IMR-90 (cell line): ENCODE data around the gene ITGB5. TPM values are rescaled to one million over a fixed set of nuclear protein-coding genes. Genes with fewer than 3 reads are reported as not detected.

Experiments
- ATAC-seq: fragments of 200-7000 bp; cut with Tn5 transposase; 2 replicates; pipeline ENCODE4 v1.9.1; 2020; ENCODE audit warnings: low read depth, mild to moderate bottlenecking, moderate library complexity
- BruUV-seq: library from RNA; stranded (reverse); fragments of 400-500 nt; replicated peaks from 2 replicates; lab custom pipeline; 2021; lab: Mats Ljungman, UMichigan
- CTCF ChIA-PET: fragments of 300-600 bp; formaldehyde crosslinking; extraction: SDS; loops from one replicate; lab custom pipeline; 2021; ENCODE audit warnings: antibody characterized with exemption; lab: Yijun Ruan, JAX
- POLR2A ChIA-PET: fragments of 300-600 bp; sonication (Branson Sonifier 250); formaldehyde crosslinking; loops from one replicate; lab custom pipeline; 2022; ENCODE audit warnings: antibody characterized with exemption; ENCODE audit not compliant: unreplicated experiment; lab: Charles Lee
- DNase-seq: peaks from one replicate; pipeline ENCODE4 v3.0.0; 2013
- H2AFZ ChIP-seq: replicated peaks from 2 replicates; pipeline ENCODE3; 2013; ENCODE audit warnings: low read length, mild to moderate bottlenecking; ENCODE audit not compliant: poor library complexity
- H2AK5ac ChIP-seq: 2 replicates; pipeline ENCODE4 v1.6.1; 2013; ENCODE audit warnings: low read depth, low read length, inconsistent platforms
- H2AK9ac ChIP-seq: replicated peaks from 2 replicates; pipeline ENCODE3; 2013; ENCODE audit warnings: mild to moderate bottlenecking, low read depth, low read length, moderate library complexity; ENCODE audit not compliant: poor library complexity
- H2BK120ac ChIP-seq: 2 replicates; pipeline ENCODE4 v1.6.1; 2013; ENCODE audit warnings: low read depth, low read length, inconsistent platforms
- H2BK15ac ChIP-seq: 3 replicates; pipeline ENCODE4 v1.6.1; 2013; ENCODE audit warnings: low read depth, low read length, inconsistent platforms
- H2BK20ac ChIP-seq: 2 replicates; pipeline ENCODE4 v1.6.1; 2013; ENCODE audit warnings: low read depth, mild to moderate bottlenecking, inconsistent platforms, low read length, moderate library complexity
- H2BK5ac ChIP-seq: 2 replicates; pipeline ENCODE4 v1.6.1; 2013; ENCODE audit warnings: mild to moderate bottlenecking, low read depth, low read length, inconsistent platforms; ENCODE audit not compliant: poor library complexity, severe bottlenecking
- H3K14ac ChIP-seq: replicated peaks from 2 replicates; pipeline ENCODE4 v1.6.1; 2013; ENCODE audit warnings: low read depth, low read length, inconsistent platforms
- H3K18ac ChIP-seq: 2 replicates; pipeline ENCODE4 v1.6.1; 2013; ENCODE audit warnings: low read depth, low read length, control low read depth
- H3K23ac ChIP-seq: 2 replicates; pipeline ENCODE4 v1.6.1; 2013; ENCODE audit warnings: low read depth, low read length, inconsistent platforms
- H3K27ac ChIP-seq: 2 replicates; pipeline ENCODE4 v1.5.1; 2013; ENCODE audit warnings: mild to moderate bottlenecking, control low read depth, low read length; ENCODE audit not compliant: insufficient read depth
- H3K27me3 ChIP-seq: 2 replicates; pipeline ENCODE4 v1.6.1; 2013; ENCODE audit warnings: low read length; ENCODE audit not compliant: control insufficient read depth, insufficient read depth
- H3K36me3 ChIP-seq: 2 replicates; pipeline ENCODE4 v1.6.1; 2013; ENCODE audit warnings: low read length, mixed read lengths; ENCODE audit not compliant: control insufficient read depth, insufficient read depth
- H3K4ac ChIP-seq: 2 replicates; pipeline ENCODE4 v1.6.1; 2013; ENCODE audit warnings: low read depth, low read length, inconsistent platforms
- H3K4me1 ChIP-seq: 2 replicates; pipeline ENCODE4 v1.6.1; 2013; ENCODE audit warnings: low read length, mixed read lengths; ENCODE audit not compliant: control insufficient read depth, insufficient read depth
- H3K4me2 ChIP-seq: 2 replicates; pipeline ENCODE4 v1.6.1; 2013; ENCODE audit warnings: low read depth, mild to moderate bottlenecking, control low read depth, low read length, moderate library complexity
- H3K4me3 ChIP-seq: 2 replicates; pipeline ENCODE4 v1.5.1; 2013; ENCODE audit warnings: low read depth, mild to moderate bottlenecking, control low read depth, low read length, moderate library complexity; ENCODE audit not compliant: insufficient read depth
- H3K56ac ChIP-seq: 2 replicates; pipeline ENCODE4 v1.6.1; 2013; ENCODE audit warnings: low read length, inconsistent platforms; ENCODE audit not compliant: insufficient read depth; ENCODE audit errors: extremely low read depth
- H3K79me1 ChIP-seq, 2 experiments: 2 replicates each; pipeline ENCODE4 v1.6.1; 2013; ENCODE audit warnings: low read length in 2 of 2, inconsistent platforms in 1 of 2, low read depth in 1 of 2
- H3K9ac ChIP-seq: 2 replicates; pipeline ENCODE4 v1.6.1; 2013; ENCODE audit warnings: low read depth, low read length, control low read depth
- H3K9me1 ChIP-seq: 2 replicates; pipeline ENCODE4 v1.6.1; 2013; ENCODE audit warnings: low read length, inconsistent platforms; ENCODE audit not compliant: insufficient read depth
- H3K9me3 ChIP-seq: 2 replicates; pipeline ENCODE4 v1.6.1; 2013; ENCODE audit warnings: low read length; ENCODE audit not compliant: control insufficient read depth, insufficient read depth
- H4K20me1 ChIP-seq: 2 replicates; pipeline ENCODE4 v1.6.1; 2013; ENCODE audit warnings: low read length, inconsistent platforms; ENCODE audit not compliant: insufficient read depth
- H4K5ac ChIP-seq: 2 replicates; pipeline ENCODE4 v1.6.1; 2013; ENCODE audit warnings: mild to moderate bottlenecking, low read depth, low read length, control low read depth
- H4K8ac ChIP-seq, 2 experiments: 2 replicates each; pipeline ENCODE4 v1.6.1; 2013; ENCODE audit warnings: low read depth in 2 of 2, low read length in 2 of 2, control low read depth in 1 of 2, inconsistent platforms in 1 of 2
- H4K91ac ChIP-seq: 2 replicates; pipeline ENCODE4 v1.6.1; 2013; ENCODE audit warnings: low read depth, low read length, inconsistent platforms; ENCODE audit not compliant: insufficient read depth
- BHLHE40 ChIP-seq: fragments of 150-350 bp; IDR thresholded peaks from 2 replicates; pipeline ENCODE4 v1.6.1; 2016; ENCODE audit warnings: mild to moderate bottlenecking, low read depth, low read length
- CEBPB ChIP-seq: IDR thresholded peaks from 2 replicates; pipeline ENCODE4 v1.6.1; 2012; ENCODE audit warnings: low read depth, low read length, improper control_type of control experiment
- FOS ChIP-seq: fragments of 150-350 bp; IDR thresholded peaks from 2 replicates; pipeline ENCODE4 v1.6.1; 2016; ENCODE audit warnings: low read depth, low read length
- RAD21 ChIP-seq: IDR thresholded peaks from 2 replicates; pipeline ENCODE4 v1.6.1; 2012; ENCODE audit warnings: low read length, improper control_type of control experiment
- SMC3 ChIP-seq: fragments of 150-350 bp; IDR thresholded peaks from 2 replicates; pipeline ENCODE4 v1.6.1; 2016; ENCODE audit warnings: low read depth, mild to moderate bottlenecking, antibody characterized with exemption, low read length, moderate library complexity
- WGBS, 2 experiments: methylation state at CpG; one replicate each; pipeline versions ENCODE4 v1.1.5 to v1.1.7; 2013; ENCODE audit warnings: missing lambda C conversion rate in 2 of 2; ENCODE audit not compliant: insufficient read length in 1 of 2; ENCODE audit errors: extremely low coverage in 2 of 2; 5-methylcytosine and 5-hydroxymethylcytosine counted together
- dilution Hi-C: fragments of 300-500 bp; cut with HindIII; formaldehyde crosslinking; loops from one replicate; pipeline ENCODE4 v1.14.3; 2018; ENCODE audit warnings: low sequenced_read_pairs; ENCODE audit not compliant: unreplicated experiment
- in situ Hi-C: fragments of 300-500 bp; cut with MboI; formaldehyde crosslinking; loops from 3 replicates; pipeline ENCODE4 v1.14.3; 2019; ENCODE audit warnings: low sequenced_read_pairs, inconsistent platforms, mixed read lengths
- intact Hi-C: fragments of 100-400 bp; cut with micrococcal nuclease; formaldehyde crosslinking; loops from 2 replicates; pipeline ENCODE4 v1.10.0; 2022
- polyA plus RNA-seq, 3 experiments: library from polyadenylated mRNA; depleted of rRNA; stranded (reverse); fragments of >200 nt; gene quantifications; 2 replicates each; pipeline ENCODE4 v1.2.3, GENCODE V29; 2012; ENCODE audit warnings: low replicate concordance in 1 of 3
- total RNA-seq: library from RNA; depleted of rRNA; stranded (reverse); fragments of >200 nt; gene quantifications from 2 replicates; pipeline ENCODE4 v1.2.3, GENCODE V29; 2012
- TF ChIP-seq, protein P1 (sequence below): conservative IDR thresholded peaks from 2 replicates; pipeline ENCODE4 v1.5.1; 2012; ENCODE audit warnings: mild to moderate bottlenecking, low read depth, low read length, improper control_type of control experiment

ITGB5 gene
- total and polyA plus RNA-seq, 2 of the 4 experiments (the other 2 are of a cell fraction): 85.0 to 101 TPM

- Histone ChIP-seq H4K5ac (no peak overlapping the region), H3K4me3 (no peak overlapping the region), H3K18ac (no peak overlapping the region; the same call in 1 of the 2 replicates), H2BK15ac (no peak overlapping the region), H3K23ac (no peak overlapping the region), H2BK120ac (peak overlapping the region; percentile 32; the same call in 1 of the 2 replicates), H2AK5ac (no peak overlapping the region), H2BK20ac (no peak overlapping the region), H3K14ac (0 out of 2 replicates have a peak overlapping the region, but pooled peaks have one; percentile 11), H3K9me1 (peaks cover 16% of the 10 kb centered on the region), H3K4me1 (peaks cover 9% of the 10 kb centered on the region), H3K27me3 (no peaks in the 10 kb centered on the region), H3K9ac (no peak overlapping the region), H2AK9ac (no peak overlapping the region), H4K20me1 (peaks cover 6% of the 10 kb centered on the region; the same call in 1 of the 2 replicates), H3K9me3 (no peaks in the 10 kb centered on the region), H3K4ac (no peak overlapping the region), H3K27ac (no peak overlapping the region), H2AFZ (no peak overlapping the region), H4K8ac (no peak overlapping the region), H3K36me3 (peaks cover 14% of the 10 kb centered on the region), H3K79me1 (peaks cover 29 to 56% of the 10 kb centered on the region in 2 experiments), H3K56ac (no peak overlapping the region), H2BK5ac (no peak overlapping the region), H4K91ac (no peak overlapping the region), H3K4me2 (peak overlapping the region; percentile 3; the same call in 1 of the 2 replicates)
- dilution Hi-C loops: no loop called here
- ChIA-PET POLR2A (no interaction called here), CTCF (interaction anchor here (1.3 to 1.6 kb wide), 2 partner anchors 9 to 40 kb away, joined by 3 read pairs; no protein-coding TSS in a partner anchor)
- no TSS peak for BruUV-seq
- peak; percentile 93 for DNase-seq
- in situ Hi-C loops: no loop called here
- intact Hi-C loops: no loop called here
- TF ChIP-seq CEBPB: no peak
- TF ChIP-seq, protein P1, sequence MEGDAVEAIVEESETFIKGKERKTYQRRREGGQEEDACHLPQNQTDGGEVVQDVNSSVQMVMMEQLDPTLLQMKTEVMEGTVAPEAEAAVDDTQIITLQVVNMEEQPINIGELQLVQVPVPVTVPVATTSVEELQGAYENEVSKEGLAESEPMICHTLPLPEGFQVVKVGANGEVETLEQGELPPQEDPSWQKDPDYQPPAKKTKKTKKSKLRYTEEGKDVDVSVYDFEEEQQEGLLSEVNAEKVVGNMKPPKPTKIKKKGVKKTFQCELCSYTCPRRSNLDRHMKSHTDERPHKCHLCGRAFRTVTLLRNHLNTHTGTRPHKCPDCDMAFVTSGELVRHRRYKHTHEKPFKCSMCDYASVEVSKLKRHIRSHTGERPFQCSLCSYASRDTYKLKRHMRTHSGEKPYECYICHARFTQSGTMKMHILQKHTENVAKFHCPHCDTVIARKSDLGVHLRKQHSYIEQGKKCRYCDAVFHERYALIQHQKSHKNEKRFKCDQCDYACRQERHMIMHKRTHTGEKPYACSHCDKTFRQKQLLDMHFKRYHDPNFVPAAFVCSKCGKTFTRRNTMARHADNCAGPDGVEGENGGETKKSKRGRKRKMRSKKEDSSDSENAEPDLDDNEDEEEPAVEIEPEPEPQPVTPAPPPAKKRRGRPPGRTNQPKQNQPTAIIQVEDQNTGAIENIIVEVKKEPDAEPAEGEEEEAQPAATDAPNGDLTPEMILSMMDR: no peak
- TF ChIP-seq SMC3: peak; percentile 11; the same call in 1 of the 2 replicates
- TF ChIP-seq BHLHE40: peak; percentile 81
- TF ChIP-seq RAD21: peak; percentile 15; the same call in 1 of the 2 replicates
- TF ChIP-seq FOS: peak; percentile 89
- ATAC-seq: peak; percentile 93
- WGBS, 2 experiments: no CpG with 5 or more reads among the region's 3 CpGs
Measured at GRCh38 chr3:124826703-124827102, 60.5 kb downstream of the ITGB5 start.
